HepG2 (cell line): ENCODE measurements around the gene OR4X2. TPM values are rescaled to one million over a fixed set of nuclear protein-coding genes. Genes with fewer than 3 reads are reported as not detected.

Source experiments
- ATAC-seq: fragments of 200-7000 bp; cut with Tn5 transposase; 3 replicates; pipeline ENCODE4 v1.9.1; 2020; ENCODE audit warnings: mild to moderate bottlenecking, moderate library complexity
- BruUV-seq: library from RNA; stranded (reverse); fragments of 400-500 nt; replicated peaks from 2 replicates; lab custom pipeline; 2021; lab: Mats Ljungman, UMichigan
- CTCF ChIA-PET: fragments of 300-600 bp; formaldehyde crosslinking; extraction: SDS; loops from one replicate; lab custom pipeline; 2021; ENCODE audit warnings: low total read pairs, inconsistent platforms, low intra/inter-chr PET ratio; lab: Yijun Ruan, JAX
- POLR2A ChIA-PET: fragments of 350-600 bp; sonication (Branson Sonifier 250); formaldehyde crosslinking; loops from one replicate; lab custom pipeline; 2020; ENCODE audit warnings: antibody characterized with exemption, inconsistent platforms; lab: Yijun Ruan, JAX
- DNase-seq: peaks from one replicate; pipeline ENCODE4 v3.0.0-alpha.2; 2015; ENCODE audit warnings: low spot score
- FAIRE-seq: peaks from 3 replicates; lab custom pipeline; 2011; peaks lifted over from hg19 to GRCh38; lab: Jason Lieb, UNC
- H2AFZ ChIP-seq: one replicate; pipeline ENCODE4 v1.6.1; 2011; ENCODE audit warnings: low read length, inconsistent platforms
- H3K27ac ChIP-seq: fragments of 300-600 bp; 3 replicates; pipeline ENCODE4 v1.8.0; 2011; ENCODE audit warnings: mixed run types, mild to moderate bottlenecking, mixed read lengths, low read length, inconsistent platforms; ENCODE audit not compliant: insufficient read depth; ENCODE audit errors: extremely low read length
- H3K27me3 ChIP-seq, 2 experiments: fragments of 200-600 bp in 1 of 2; 2 replicates in 1 of 2; 3 replicates in 1 of 2; pipeline versions ENCODE4 v1.6.0 to v1.8.0; 2011; ENCODE audit warnings: low read length in 2 of 2, mild to moderate bottlenecking in 2 of 2, moderate library complexity in 2 of 2, inconsistent platforms in 1 of 2; ENCODE audit not compliant: insufficient read depth in 2 of 2, control insufficient read depth in 1 of 2
- H3K36me3 ChIP-seq, 2 experiments: fragments of 200-600 bp in 1 of 2; replicated peaks in 1 of 2; 2 replicates in 1 of 2; 3 replicates in 1 of 2; pipeline versions ENCODE4 v1.5.1 to v1.8.0; 2011; ENCODE audit warnings: low read length in 2 of 2, inconsistent platforms in 1 of 2; ENCODE audit not compliant: insufficient read depth in 2 of 2, control insufficient read depth in 1 of 2
- H3K4me1 ChIP-seq: 2 replicates; pipeline ENCODE4 v1.5.1; 2012; ENCODE audit warnings: low read length, inconsistent platforms; ENCODE audit not compliant: insufficient read depth
- H3K4me2 ChIP-seq: 2 replicates; pipeline ENCODE4 v1.6.0; 2011; ENCODE audit warnings: low read depth, low read length, inconsistent platforms
- H3K4me3 ChIP-seq, 3 experiments: fragments of 200-600 bp in 1 of 3; sonication (generic), shearing (Covaris generic) in 1 of 3; replicated peaks in 1 of 3; 2 replicates each; pipeline ENCODE4 v1.5.1; 2011 to 2016; ENCODE audit warnings: low read length in 3 of 3, inconsistent platforms in 2 of 3, low read depth in 2 of 3, mild to moderate bottlenecking in 2 of 3, control low read depth in 1 of 3, mixed read lengths in 1 of 3; ENCODE audit not compliant: insufficient read depth in 1 of 3
- H3K79me2 ChIP-seq: one replicate; pipeline ENCODE4 v1.6.1; 2011; ENCODE audit warnings: low read length, inconsistent platforms; ENCODE audit not compliant: insufficient read depth
- H3K9ac ChIP-seq: 2 replicates; pipeline ENCODE4 v1.6.0; 2011; ENCODE audit warnings: mild to moderate bottlenecking, low read depth, low read length, inconsistent platforms; ENCODE audit not compliant: insufficient read depth
- H3K9me3 ChIP-seq: 2 replicates; pipeline ENCODE4 v1.5.1; 2012; ENCODE audit warnings: mild to moderate bottlenecking, low read length
- H4K20me1 ChIP-seq: 2 replicates; pipeline ENCODE4 v1.6.0; 2011; ENCODE audit warnings: inconsistent platforms, mild to moderate bottlenecking, low read length, moderate library complexity; ENCODE audit not compliant: insufficient read depth
- FOXP1 ChIP-seq, 2 experiments: fragments of 450-650 bp in 1 of 2; IDR thresholded peaks; 2 replicates each; pipeline ENCODE4 v1.6.1; 2017 to 2018; ENCODE audit warnings: antibody characterized with exemption in 1 of 2
- HNRNPH1 ChIP-seq: fragments of 200-400 bp; formaldehyde crosslinking; optimal IDR thresholded peaks from 2 replicates; pipeline ENCODE3; 2017; ENCODE audit warnings: mild to moderate bottlenecking, low read depth, low read length
- KLF15 ChIP-seq: sonication (generic); formaldehyde crosslinking; IDR thresholded peaks from 2 replicates; pipeline ENCODE4 v1.8.1; 2023; ENCODE audit warnings: borderline replicate concordance, mild to moderate bottlenecking, inconsistent platforms, missing genetic modification reagents, mixed read lengths
- MIXL1 ChIP-seq: IDR thresholded peaks from 2 replicates; pipeline ENCODE4 v1.6.1; 2016
- MXD1 ChIP-seq: sonication (generic); formaldehyde crosslinking; IDR thresholded peaks from 2 replicates; pipeline ENCODE4 v1.4.0; 2020; ENCODE audit warnings: mild to moderate bottlenecking, missing genetic modification reagents
- NFKB2 ChIP-seq: sonication (generic); formaldehyde crosslinking; IDR thresholded peaks from 2 replicates; pipeline ENCODE4 v1.4.0; 2020; ENCODE audit warnings: missing genetic modification reagents, borderline replicate concordance
- NONO ChIP-seq, 2 experiments: fragments of 450-650 bp in 1 of 2; sonication (generic) in 1 of 2; formaldehyde crosslinking in 1 of 2; IDR thresholded peaks in 1 of 2; conservative IDR thresholded peaks in 1 of 2; 2 replicates each; pipeline versions ENCODE4 v1.6.1 to v1.8.0; 2017 to 2022; ENCODE audit warnings: mild to moderate bottlenecking in 1 of 2, missing genetic modification reagents in 1 of 2, moderate library complexity in 1 of 2
- POGZ ChIP-seq: sonication (generic); formaldehyde crosslinking; IDR thresholded peaks from 2 replicates; pipeline ENCODE4 v1.4.0; 2020; ENCODE audit warnings: mild to moderate bottlenecking, missing genetic modification reagents
- PTBP1 ChIP-seq: fragments of 200-400 bp; formaldehyde crosslinking; IDR thresholded peaks from 2 replicates; pipeline ENCODE4 v1.6.1; 2018; ENCODE audit warnings: low read length, low read depth; ENCODE audit not compliant: poor library complexity, severe bottlenecking
- RNF219 ChIP-seq: sonication (generic); formaldehyde crosslinking; IDR thresholded peaks from 2 replicates; pipeline ENCODE4 v1.5.0; 2020; ENCODE audit warnings: mild to moderate bottlenecking, missing genetic modification reagents
- RXRA ChIP-seq: sonication (generic); formaldehyde crosslinking; IDR thresholded peaks from 2 replicates; pipeline ENCODE4 v1.5.1; 2020; ENCODE audit warnings: missing genetic modification reagents
- ZBTB37 ChIP-seq: sonication (generic); formaldehyde crosslinking; IDR thresholded peaks from 2 replicates; pipeline ENCODE4 v1.4.0; 2020; ENCODE audit warnings: mild to moderate bottlenecking, missing genetic modification reagents
- ZKSCAN8 ChIP-seq: IDR thresholded peaks from 2 replicates; pipeline ENCODE4 v1.6.1; 2016; ENCODE audit warnings: borderline replicate concordance, missing genetic modification reagents, missing compliant biosample characterization
- ZNF83 ChIP-seq: sonication (generic); formaldehyde crosslinking; IDR thresholded peaks from 2 replicates; pipeline ENCODE4 v1.4.0; 2020; ENCODE audit warnings: missing genetic modification reagents, mild to moderate bottlenecking, borderline replicate concordance
- ZNF878 ChIP-seq: sonication (generic); formaldehyde crosslinking; IDR thresholded peaks from 2 replicates; pipeline ENCODE4 v1.8.1; 2023; ENCODE audit warnings: mild to moderate bottlenecking, missing genetic modification reagents, moderate library complexity
- WGBS: methylation state at CpG from one replicate; pipeline ENCODE4 v1.1.6; 2017; ENCODE audit warnings: low lambda C conversion rate; 5-methylcytosine and 5-hydroxymethylcytosine counted together
- in situ Hi-C: cut with HindIII; loops from 2 replicates; pipeline ENCODE4 v1.10.0; 2017; ENCODE audit warnings: low pct_unique_long_range_greater_than_20kb; ENCODE audit not compliant: extremely low pct_ligation_motif_present
- intact Hi-C: fragments of 100-400 bp; cut with micrococcal nuclease; formaldehyde crosslinking; loops from one replicate; pipeline ENCODE4 v1.10.0; 2022; ENCODE audit not compliant: unreplicated experiment
- polyA plus RNA-seq, 8 experiments: library from polyadenylated mRNA; depleted of rRNA in 3 of 8; stranded (reverse) in 7 of 8; unstranded in 1 of 8; fragments of >200 nt; fragmentation: Illumina TruSeq in 4 of 8; extraction: Trizol in 4 of 8; gene quantifications; 2 replicates each; pipeline versions ENCODE4 v1.2.1 to v1.2.3, GENCODE V29; 2011 to 2016; ENCODE audit warnings: low read depth in 4 of 8, missing spikeins in 1 of 8, mixed read lengths in 1 of 8; ENCODE audit not compliant: insufficient read depth in 1 of 8
- total RNA-seq, 5 experiments: library from RNA; depleted of rRNA; stranded (reverse); fragments of >200 nt; fragmentation: Illumina TruSeq; extraction: Trizol; gene quantifications; 2 replicates each; pipeline ENCODE4 v1.2.3, GENCODE V29; 2016; ENCODE audit warnings: low read depth in 1 of 5

OR4X2 gene
- total and polyA plus RNA-seq, 2 of the 13 experiments (the other 11 are each of a cell fraction or from before 2014, with no cell fraction given) = not detected

- BruUV-seq = no TSS peak
- no peak for TF ChIP-seq ZNF83 (CRISPR knock-in tag)
- TF ChIP-seq POGZ (CRISPR knock-in tag) = no peak
- TF ChIP-seq PTBP1 = no peak
- TF ChIP-seq RXRA = no peak
- 0% methylated on average over 3 of the region's 3 CpGs for WGBS
Measured at GRCh38 chr11:48270621-48271020, 25.7 kb downstream of the OR4X2 start.

GRCh38 chr11:48272606-48273005 is 27.7 kb downstream of the OR4X2 start:
- H3K4me1 ChIP-seq = no peaks in the 10 kb centered on the region
- TF ChIP-seq HNRNPH1 (no peak), FOXP1 (IDR thresholded peaks at IDR 0.05) (no peak), FOXP1 (CRISPR knock-in tag; IDR thresholded peaks at IDR 0.05) (no peak), ZNF878 (no peak), NONO (IDR thresholded peaks at IDR 0.05) (no peak), NONO (CRISPR knock-in tag; conservative IDR thresholded peaks at IDR 0.05) (no peak), KLF15 (CRISPR knock-in tag) (no peak), MIXL1 (CRISPR knock-in tag) (no peak), ZBTB37 (no peak), ZKSCAN8 (no peak), RNF219 (no peak), NFKB2 (CRISPR knock-in tag) (no peak), MXD1 (CRISPR knock-in tag) (no peak)

More at GRCh38 chr11:48270621-48271020, 25.7 kb downstream of the OR4X2 start:
- FAIRE-seq (no peak), DNase-seq (no peak), ATAC-seq (no peak)
- Histone ChIP-seq H3K4me3 (no peak overlapping the region), H3K9me3 (no peaks in the 10 kb centered on the region), H3K9ac (no peak overlapping the region), H3K27ac (no peak overlapping the region), H3K4me1 (no peaks in the 10 kb centered on the region), H3K4me2 (no peak overlapping the region), H3K36me3 (no peaks in the 10 kb centered on the region), H4K20me1 (no peaks in the 10 kb centered on the region), H2AFZ (no peak overlapping the region), H3K79me2 (no peaks in the 10 kb centered on the region), H3K27me3 (no peaks in the 10 kb centered on the region)
- ChIA-PET CTCF (no interaction called here), POLR2A (no interaction called here)
- intact Hi-C loops = no loop called here
- in situ Hi-C loops = loop anchor here (25.0 kb wide), 1 partner anchor 92 kb away; the partner anchor contains the start of gene OR4C5

More at GRCh38 chr11:48272606-48273005, 27.7 kb downstream of the OR4X2 start:
- in situ Hi-C loops (loop anchor here (25.0 kb wide), 1 partner anchor 90 kb away; the partner anchor contains the start of gene OR4C5), intact Hi-C loops (no loop called here)
- no peaks in the 10 kb centered on the region for H3K36me3 ChIP-seq
- BruUV-seq = no TSS peak
- ChIA-PET CTCF (no interaction called here), POLR2A (no interaction called here)
- no peaks in the 10 kb centered on the region for H3K27me3 ChIP-seq
- DNase-seq (no peak), ATAC-seq (no peak), FAIRE-seq (no peak)
- no peak overlapping the region for H3K4me3 ChIP-seq
- no peak overlapping the region for H3K27ac ChIP-seq
- H3K79me2 ChIP-seq = no peaks in the 10 kb centered on the region
- H3K4me2 ChIP-seq = no peak overlapping the region
- H2AFZ ChIP-seq = no peak overlapping the region
- H3K9me3 ChIP-seq = no peaks in the 10 kb centered on the region
- H4K20me1 ChIP-seq = no peaks in the 10 kb centered on the region
- WGBS = 38% methylated on average over 1 of the region's 1 CpG
- H3K9ac ChIP-seq = no peak overlapping the region
